ENCODE results near the gene NDUFV3. TPM values are rescaled to one million over a fixed set of nuclear protein-coding genes. Genes with fewer than 3 reads are reported as not detected.

NDUFV3 gene
- total and polyA plus RNA-seq, 2 of the 13 experiments (the other 11 are each of a cell fraction or from before 2014, with no cell fraction given), result 14.2 to 29.6 TPM

- TF ChIP-seq ZNF574 (CRISPR knock-in tag; IDR thresholded peaks at IDR 0.05) (peak; percentile 68), ZBTB25 (CRISPR knock-in tag; IDR thresholded peaks at IDR 0.05) (peak; percentile 54; the same call in 1 of the 2 replicates), ZBTB1 (CRISPR knock-in tag; IDR thresholded peaks at IDR 0.05; ENCODE audit: borderline replicate concordance) (no peak), NRL (CRISPR knock-in tag; IDR thresholded peaks at IDR 0.05; ENCODE audit: borderline replicate concordance) (peak; percentile 48; the same call in 1 of the 2 replicates), MAX (IDR thresholded peaks at IDR 0.05) (peak; percentile 16), PAX8 (CRISPR knock-in tag; IDR thresholded peaks at IDR 0.05; ENCODE audit: borderline replicate concordance) (peak; percentile 83; the same call in 1 of the 2 replicates), JUN (CRISPR knock-in tag; IDR thresholded peaks at IDR 0.05) (no peak), ZKSCAN5 (CRISPR knock-in tag; IDR thresholded peaks at IDR 0.05) (no peak), ARID4A (CRISPR knock-in tag; IDR thresholded peaks at IDR 0.05; ENCODE audit: borderline replicate concordance) (peak; percentile 84), ZFP37 (CRISPR knock-in tag; IDR thresholded peaks at IDR 0.05; ENCODE audit: borderline replicate concordance) (no peak; the same call in 1 of the 2 replicates), DMTF1 (CRISPR knock-in tag; IDR thresholded peaks at IDR 0.05) (no peak), PAF1 (CRISPR knock-in tag; IDR thresholded peaks at IDR 0.05) (no peak), ZNF143 (CRISPR knock-in tag; IDR thresholded peaks at IDR 0.05) (peak; percentile 27; the same call in 1 of the 2 replicates), ZSCAN12 (CRISPR knock-in tag; IDR thresholded peaks at IDR 0.05) (no peak), FIP1L1 (IDR thresholded peaks at IDR 0.05; ENCODE audit: borderline replicate concordance, insufficient read depth, low read depth, low read length) (no peak), ZNF563 (CRISPR knock-in tag; IDR thresholded peaks at IDR 0.05) (no peak; the same call in none of the 2 replicates), EEA1 (CRISPR knock-in tag; IDR thresholded peaks at IDR 0.05; ENCODE audit: borderline replicate concordance) (peak; percentile 76; the same call in 1 of the 2 replicates), ZNF619 (CRISPR knock-in tag; IDR thresholded peaks at IDR 0.05) (no peak)
Observed at GRCh38 chr21:42892931-42893755, at the start of gene NDUFV3 (continued).
